Putamen (tissue), 1 donor: Measurements from ENCODE around the gene NDUFC1.
"Not testable (repeated sequence)": the region's sequence is repeated elsewhere in the genome, so short reads cannot be mapped to it uniquely, and the experiment has no call there.

ENCODE experiments used
- DNase-seq: peaks from one replicate; pipeline ENCODE4 v3.0.0-alpha.2; 2016; ENCODE audit warnings: low spot score

The NDUFC1 gene

GRCh38 chr4:139297001-139297410 lies 5.3 kb downstream of the NDUFC1 start:
- DNase-seq = no peak

GRCh38 chr4:139295942-139296299 lies 6.4 kb downstream of the NDUFC1 start:
- DNase-seq = no peak

- peak; percentile 94 for DNase-seq
Observed at GRCh38 chr4:139295206-139295941, 6.9 kb downstream of the NDUFC1 start.

DNA sequence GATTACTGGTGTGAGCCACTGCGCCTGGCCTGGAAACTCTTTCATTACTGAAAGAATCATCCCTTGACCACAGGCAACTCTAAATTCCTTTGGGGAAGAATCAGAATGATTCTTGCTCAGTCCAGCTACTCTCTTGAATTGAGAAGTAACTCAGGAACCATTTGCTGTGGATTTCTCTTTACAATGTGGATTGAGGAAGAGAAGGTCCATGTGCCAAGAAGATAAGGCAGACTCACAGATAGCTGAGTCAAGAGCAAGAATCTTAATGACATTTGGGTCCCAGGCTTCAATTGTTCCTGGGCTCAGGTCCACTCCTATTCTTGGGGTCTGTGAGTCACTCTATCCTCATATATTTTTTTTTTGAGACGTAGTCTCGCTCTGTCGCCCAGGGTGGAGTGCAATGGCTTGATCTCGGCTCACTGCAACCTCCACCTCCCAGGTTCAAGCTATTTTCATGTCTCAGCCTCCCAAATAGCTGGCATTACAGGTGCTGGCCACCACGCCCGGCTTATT lies 16.0 kb downstream of the NDUFC1 start:
- DNase-seq = no peak

- no peak for DNase-seq
Observed at GRCh38 chr4:139282721-139283075, 19.6 kb downstream of the NDUFC1 start.

- DNase-seq = no peak
Observed at GRCh38 chr4:139282065-139282720, 20.1 kb downstream of the NDUFC1 start.

DNA sequence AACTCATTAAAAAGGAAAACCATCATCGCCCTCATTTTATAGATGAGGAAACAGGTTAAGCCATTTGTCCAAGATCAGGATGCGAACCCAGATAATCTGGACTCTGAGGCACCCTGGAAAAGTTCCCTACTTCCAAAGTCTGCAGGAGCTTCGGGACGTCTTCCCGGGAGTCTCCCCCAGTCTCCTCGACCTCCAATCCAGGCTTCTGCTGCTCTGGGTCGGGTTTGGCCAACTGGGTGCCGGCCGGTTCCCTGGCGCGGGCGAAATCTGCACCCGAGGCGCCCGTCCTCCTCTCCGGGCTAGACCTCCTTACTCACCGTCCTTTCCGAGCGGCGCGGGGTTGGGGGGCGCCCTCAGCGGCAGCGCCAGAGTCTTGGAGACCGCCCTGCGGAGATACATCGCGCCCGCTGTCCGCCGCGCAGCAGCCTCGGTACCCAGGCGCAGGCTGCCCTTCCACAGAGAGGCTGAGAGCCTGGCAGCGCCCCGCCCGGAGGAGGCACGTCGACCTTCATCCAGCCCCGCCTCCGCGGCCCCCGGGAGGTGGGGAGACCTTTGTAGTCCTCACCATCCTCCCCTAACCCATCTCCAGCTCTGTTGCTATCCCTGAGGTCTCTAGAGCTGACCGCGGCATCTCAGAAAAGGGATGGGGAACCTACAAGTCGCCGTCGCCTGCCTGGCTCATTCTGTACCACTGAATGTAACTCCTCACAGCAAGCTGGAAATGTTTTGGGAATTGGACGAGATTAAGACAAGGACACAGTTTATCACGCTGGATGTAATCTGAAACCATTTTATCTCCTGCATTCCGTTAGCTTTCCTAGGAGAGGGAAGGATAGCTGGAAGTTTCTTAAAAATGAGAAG lies 22.3 kb downstream of the NDUFC1 start, which contains the start of gene MGARP:
Gene MGARP, minus strand, starts transcription at position 466 of the 861 bp plus-strand sequence. Its CDS starts 67 bp downstream, at position 399.
- DNase-seq = no peak

DNA sequence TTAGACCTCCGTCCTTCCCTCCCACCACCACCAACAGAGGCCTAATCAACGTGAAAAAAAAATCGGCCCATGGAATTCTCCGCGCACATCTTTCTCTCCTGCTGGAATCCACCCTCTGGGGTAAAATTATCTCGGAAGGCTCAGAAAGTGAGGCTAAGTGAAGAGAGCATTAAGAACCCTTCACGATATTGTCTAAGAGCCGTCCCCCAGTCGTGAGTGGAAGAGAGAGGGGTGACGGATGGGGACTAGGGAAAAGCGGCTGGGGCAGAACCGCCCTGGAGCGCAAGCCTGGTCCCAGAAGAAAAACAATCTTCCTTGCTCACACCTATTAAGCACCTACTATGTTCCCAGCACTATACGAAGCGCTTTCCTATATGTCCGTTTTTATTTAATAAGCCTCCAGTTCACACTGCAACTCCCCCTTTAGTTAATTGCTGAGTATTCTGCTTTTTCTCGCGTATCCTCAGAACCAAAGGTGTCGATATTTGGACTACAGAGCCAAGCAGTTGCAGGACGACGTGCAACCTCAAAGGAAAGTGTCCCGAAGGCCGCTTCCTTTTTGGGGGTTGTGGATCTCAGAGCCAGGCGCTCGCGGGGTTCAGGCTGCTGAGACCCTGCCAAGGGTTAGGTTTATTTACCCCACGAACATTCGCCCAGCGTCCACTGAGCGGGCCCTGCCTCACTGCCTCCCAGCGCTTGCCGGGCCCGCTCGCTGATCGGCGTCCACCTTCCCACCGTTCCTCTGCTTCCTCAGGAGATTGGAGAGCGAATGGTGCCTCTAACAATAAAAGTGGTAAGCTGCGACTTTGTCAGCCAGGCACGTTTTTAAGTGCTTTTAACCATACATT lies 23.1 kb downstream of the NDUFC1 start:
- no peak for DNase-seq

DNA sequence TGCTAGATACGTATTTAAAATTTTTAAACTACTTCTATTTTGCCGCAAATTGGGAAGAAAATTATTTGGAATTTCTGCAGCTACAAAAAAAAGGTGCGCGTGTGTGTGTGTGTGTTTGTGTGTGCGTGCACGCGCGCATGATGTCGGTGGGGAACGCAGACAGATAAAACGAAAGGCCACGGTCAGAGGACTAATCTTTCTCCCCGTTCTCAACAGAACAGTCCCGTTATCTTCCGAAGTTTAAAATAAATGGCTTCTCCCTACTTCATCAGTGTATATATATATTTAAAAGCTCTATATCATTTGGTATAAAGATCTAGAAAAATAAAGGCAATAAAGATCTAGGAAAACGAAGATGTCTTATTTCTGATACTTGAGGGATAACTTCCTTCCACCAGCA lies 23.8 kb downstream of the NDUFC1 start:
- no peak for DNase-seq

GRCh38 chr4:139275281-139275735 lies 27.0 kb downstream of the NDUFC1 start:
- DNase-seq = peak; percentile 50

DNA sequence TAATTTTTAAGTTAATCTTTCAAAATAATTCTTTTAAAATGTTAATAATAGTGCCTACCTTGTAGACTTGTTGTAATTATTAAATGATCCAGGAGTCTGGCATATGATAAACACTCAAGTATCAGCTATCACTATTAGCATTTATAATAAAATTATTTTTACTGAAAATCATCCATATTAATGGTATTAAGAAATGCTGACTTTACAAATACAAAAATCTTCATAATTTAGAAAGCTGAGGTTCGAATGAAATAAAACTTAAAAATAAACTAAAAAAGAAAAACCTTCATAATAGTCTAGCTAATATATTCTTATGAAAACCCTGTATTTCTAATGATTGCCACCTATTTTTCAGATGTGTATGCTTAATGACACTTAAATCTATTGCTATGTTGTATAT lies 27.5 kb downstream of the NDUFC1 start:
- no peak for DNase-seq

DNA sequence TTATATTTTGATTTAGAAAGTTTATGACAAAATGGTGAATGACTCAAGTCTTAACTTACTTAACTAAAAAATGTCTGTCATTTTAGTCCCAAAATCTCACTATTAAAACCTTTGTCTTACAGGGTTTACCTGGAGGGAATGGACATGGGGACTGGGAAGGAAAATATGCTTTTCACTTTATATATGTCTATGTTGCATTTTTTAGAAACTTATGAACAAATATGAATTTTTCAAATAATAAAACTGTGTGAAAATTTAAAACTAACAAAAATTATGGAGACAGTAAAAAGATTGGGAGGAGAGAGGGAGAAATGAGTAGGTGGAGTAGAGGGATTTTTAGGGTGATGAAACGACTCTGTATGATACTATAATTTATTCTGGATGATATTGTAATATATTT lies 28.4 kb downstream of the NDUFC1 start:
- DNase-seq = no peak

GRCh38 chr4:139267301-139267700 lies 35.0 kb downstream of the NDUFC1 start:
- DNase-seq = no peak

DNA sequence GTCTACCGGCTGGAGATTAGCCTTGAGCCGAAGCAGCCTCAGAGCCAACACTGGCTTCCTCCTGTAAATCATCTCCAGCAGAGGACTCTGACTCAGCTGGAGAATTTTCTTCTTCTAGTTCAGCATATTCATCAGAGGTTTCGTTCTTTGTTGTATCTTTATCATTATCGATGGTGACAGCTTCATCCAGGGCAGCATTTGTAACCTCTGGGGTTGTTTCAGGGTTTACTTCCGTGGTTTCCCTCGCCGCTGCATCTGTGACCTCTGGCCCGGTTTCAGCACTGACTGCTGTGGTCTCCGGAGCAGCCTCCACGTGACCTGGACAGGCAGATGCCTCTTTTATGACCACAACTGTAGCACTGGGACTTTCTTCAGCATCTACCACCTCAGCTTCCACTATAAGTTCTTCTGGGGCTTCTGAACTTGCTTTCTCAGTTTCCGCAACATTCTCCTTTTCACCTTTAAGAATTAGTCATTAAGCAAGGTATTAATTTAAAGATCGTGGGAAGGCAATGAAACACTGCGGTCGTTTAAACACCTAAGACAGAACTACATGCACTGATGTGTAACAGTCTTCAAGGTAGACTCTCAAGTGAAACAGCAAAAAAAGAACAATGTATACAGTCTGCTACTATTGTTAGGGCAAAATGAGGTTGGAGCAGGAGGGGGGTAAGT lies 35.6 kb downstream of the NDUFC1 start:
- DNase-seq = peak; percentile 19

DNA sequence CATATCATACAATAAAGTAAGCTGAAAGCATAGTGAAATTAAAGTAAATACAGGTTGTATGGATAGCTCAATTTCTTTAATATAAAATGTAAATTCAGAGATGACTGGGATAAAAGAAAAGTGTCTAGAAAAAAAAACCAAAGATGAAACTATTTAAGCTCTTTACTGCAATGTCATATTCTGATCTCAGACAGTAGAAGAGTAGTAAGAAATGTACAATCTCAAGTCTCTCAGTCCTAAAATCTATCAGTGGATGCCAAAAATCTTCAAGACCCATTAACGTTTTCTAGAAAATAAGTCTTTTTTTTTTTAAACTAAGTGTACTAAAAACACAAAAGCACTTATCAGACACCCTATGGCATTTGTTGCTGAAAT lies 36.1 kb downstream of the NDUFC1 start:
- no peak for DNase-seq

DNA sequence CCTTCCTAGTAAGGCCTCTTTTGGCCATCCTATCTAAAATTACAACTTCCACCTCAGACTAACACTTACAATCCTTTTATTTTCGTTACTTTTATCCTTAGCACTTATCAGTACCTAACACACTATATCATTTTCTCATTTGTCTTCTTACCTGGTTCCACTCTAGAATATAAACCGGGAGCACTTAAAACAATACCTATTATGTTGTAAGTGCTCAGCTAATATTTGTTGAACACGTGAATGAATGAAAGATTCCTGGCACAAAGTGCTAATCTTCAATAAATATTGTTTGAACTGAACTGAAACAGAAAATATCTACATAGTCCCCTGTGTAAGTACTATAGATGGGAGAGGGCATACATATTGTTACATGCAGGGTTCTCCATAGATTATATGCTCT lies 36.6 kb downstream of the NDUFC1 start:
- DNase-seq = no peak

GRCh38 chr4:139256349-139256748 lies 45.9 kb downstream of the NDUFC1 start:
- DNase-seq = no peak

DNA sequence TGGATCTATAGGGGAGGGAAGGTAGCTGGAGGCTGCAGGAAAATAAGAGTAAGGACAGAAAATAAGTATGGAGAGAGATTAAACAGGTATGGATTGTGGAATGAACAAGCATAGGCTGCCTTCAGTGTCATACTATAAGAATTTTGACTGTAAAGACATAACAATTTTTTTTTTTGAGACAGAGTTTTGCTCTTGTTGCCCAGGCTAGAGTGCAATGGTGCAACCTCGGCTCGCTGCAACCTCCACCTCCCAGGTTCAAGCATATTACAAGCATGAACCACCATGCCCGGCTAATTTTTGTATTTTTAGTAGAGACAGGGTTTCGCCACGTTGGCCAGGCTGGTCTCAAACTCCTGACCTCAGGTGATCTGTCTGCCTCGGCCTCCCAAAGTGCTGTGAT lies 46.7 kb downstream of the NDUFC1 start:
- not testable (repeated sequence) for DNase-seq

- no peak for DNase-seq
Observed at GRCh38 chr4:139253713-139254112, 48.6 kb downstream of the NDUFC1 start.

GRCh38 chr4:139253046-139253445 lies 49.2 kb downstream of the NDUFC1 start:
- no peak for DNase-seq

GRCh38 chr4:139247700-139248238 lies 54.5 kb downstream of the NDUFC1 start:
- DNase-seq = no peak
